ENCODE measurements around the gene CASK. TPM values are rescaled to one million over a fixed set of nuclear protein-coding genes. Genes with fewer than 3 reads are reported as not detected.

The CASK gene
- total RNA-seq, 1 experiment from 2014 or later = 29.4 TPM

- Histone ChIP-seq H4K20me1 (ENCODE audit: insufficient read depth) (no peaks in the 10 kb centered on the region), H3K79me2 (ENCODE audit: low read depth) (no peaks in the 10 kb centered on the region), H3K27ac (no peak overlapping the region), H3K27me3 (ENCODE audit: insufficient read depth, low read depth) (no peaks in the 10 kb centered on the region), H3F3A (ENCODE audit: insufficient read depth, low read depth) (no peaks in the 10 kb centered on the region), H3K9me3 (ENCODE audit: insufficient read depth, low read depth) (no peaks in the 10 kb centered on the region), H3K4me3 (no peak overlapping the region), H3K9me2 (ENCODE audit: insufficient read depth) (no peaks in the 10 kb centered on the region), H3K36me3 (ENCODE audit: low read depth) (no peaks in the 10 kb centered on the region), H3K4me2 (no peak overlapping the region), H2AFZ (no peak overlapping the region), H3K4me1 (replicated peaks; ENCODE audit: insufficient read depth) (no peaks in the 10 kb centered on the region)
- TF ChIP-seq EZH2 (IDR thresholded peaks at IDR 0.05; ENCODE audit: low read depth) (no peak), CTCF (conservative IDR thresholded peaks at IDR 0.05) (no peak)
- ChIA-PET POLR2A (ENCODE audit: unreplicated experiment) (no interaction called here), CTCF (no interaction called here)
- intact Hi-C loops (cut with micrococcal nuclease; ENCODE audit: unreplicated experiment) = no loop called here
- no TSS peak for BruUV-seq (replicated peaks)
- no peak for DNase-seq
These were observed 230.3 kb downstream of the CASK start for GRCh38 chrX:41693024-41693423.

- BruUV-seq (replicated peaks) = no TSS peak
- POLR2A ChIA-PET (ENCODE audit: unreplicated experiment) = no interaction called here
These were observed 231.1 kb downstream of the CASK start for GRCh38 chrX:41692162-41692749.

GRCh38 chrX:41689711-41690110 lies 233.6 kb downstream of the CASK start:
- CTCF ChIA-PET = no interaction called here
- BruUV-seq (replicated peaks) = no TSS peak
- H3K36me3 ChIP-seq (ENCODE audit: low read depth) = no peaks in the 10 kb centered on the region
- H3K27me3 ChIP-seq (ENCODE audit: insufficient read depth, low read depth) = no peaks in the 10 kb centered on the region
- no peaks in the 10 kb centered on the region for H3F3A ChIP-seq (ENCODE audit: insufficient read depth, low read depth)
- POLR2A ChIA-PET (ENCODE audit: unreplicated experiment) = no interaction called here
- no peak overlapping the region for H3K4me3 ChIP-seq
- no peaks in the 10 kb centered on the region for H3K79me2 ChIP-seq (ENCODE audit: low read depth)
- TF ChIP-seq CTCF (conservative IDR thresholded peaks at IDR 0.05) (no peak), EZH2 (IDR thresholded peaks at IDR 0.05; ENCODE audit: low read depth) (no peak)
- no peaks in the 10 kb centered on the region for H4K20me1 ChIP-seq (ENCODE audit: insufficient read depth)
- no peak for DNase-seq
- H3K4me1 ChIP-seq (replicated peaks; ENCODE audit: insufficient read depth) = no peaks in the 10 kb centered on the region
- no peak overlapping the region for H3K27ac ChIP-seq
- no peak overlapping the region for H3K4me2 ChIP-seq
- no peaks in the 10 kb centered on the region for H3K9me2 ChIP-seq (ENCODE audit: insufficient read depth)
- intact Hi-C loops (cut with micrococcal nuclease; ENCODE audit: unreplicated experiment) = no loop called here
- no peak overlapping the region for H2AFZ ChIP-seq
- no peaks in the 10 kb centered on the region for H3K9me3 ChIP-seq (ENCODE audit: insufficient read depth, low read depth)

More at GRCh38 chrX:41692162-41692749, 231.1 kb downstream of the CASK start:
- Histone ChIP-seq H3K4me2 (no peak overlapping the region), H3K4me3 (no peak overlapping the region), H3K9me2 (ENCODE audit: insufficient read depth) (no peaks in the 10 kb centered on the region), H3K27me3 (ENCODE audit: insufficient read depth, low read depth) (no peaks in the 10 kb centered on the region), H3K79me2 (ENCODE audit: low read depth) (no peaks in the 10 kb centered on the region), H3F3A (ENCODE audit: insufficient read depth, low read depth) (no peaks in the 10 kb centered on the region), H3K27ac (no peak overlapping the region), H3K36me3 (ENCODE audit: low read depth) (no peaks in the 10 kb centered on the region), H4K20me1 (ENCODE audit: insufficient read depth) (no peaks in the 10 kb centered on the region), H3K9me3 (ENCODE audit: insufficient read depth, low read depth) (no peaks in the 10 kb centered on the region), H2AFZ (no peak overlapping the region), H3K4me1 (replicated peaks; ENCODE audit: insufficient read depth) (no peaks in the 10 kb centered on the region)
- intact Hi-C loops (cut with micrococcal nuclease; ENCODE audit: unreplicated experiment) = no loop called here
- DNase-seq = no peak
- TF ChIP-seq EZH2 (IDR thresholded peaks at IDR 0.05; ENCODE audit: low read depth) (no peak), CTCF (conservative IDR thresholded peaks at IDR 0.05) (no peak)
- CTCF ChIA-PET = no interaction called here

Measured in PC-9 (cell line).